Right renal pelvis (tissue), 4 donors: ENCODE results near the gene RUFY3. TPM values are rescaled to one million over a fixed set of nuclear protein-coding genes. Genes with fewer than 3 reads are reported as not detected.
"Not testable (repeated sequence)": the region's sequence is repeated elsewhere in the genome, so short reads cannot be mapped to it uniquely, and the experiment has no call there.

ENCODE experiments used
- DNase-seq, 4 donors: peaks; one replicate each; pipeline ENCODE4 v3.0.0-alpha.2; 2013; ENCODE audit warnings: low read depth in 4 of 4, low spot score in 3 of 4, missing footprints in 1 of 4
- polyA plus RNA-seq, 4 donors: library from polyadenylated mRNA; unstranded; fragments of 120-200 nt; gene quantifications; one replicate each; pipeline ENCODE4 v1.2.1, GENCODE V29; 2013; ENCODE audit not compliant: insufficient read length in 4 of 4

The RUFY3 gene
- polyA plus RNA-seq, 4 donors = 81.1 to 109 (median 99.7) TPM

DNA sequence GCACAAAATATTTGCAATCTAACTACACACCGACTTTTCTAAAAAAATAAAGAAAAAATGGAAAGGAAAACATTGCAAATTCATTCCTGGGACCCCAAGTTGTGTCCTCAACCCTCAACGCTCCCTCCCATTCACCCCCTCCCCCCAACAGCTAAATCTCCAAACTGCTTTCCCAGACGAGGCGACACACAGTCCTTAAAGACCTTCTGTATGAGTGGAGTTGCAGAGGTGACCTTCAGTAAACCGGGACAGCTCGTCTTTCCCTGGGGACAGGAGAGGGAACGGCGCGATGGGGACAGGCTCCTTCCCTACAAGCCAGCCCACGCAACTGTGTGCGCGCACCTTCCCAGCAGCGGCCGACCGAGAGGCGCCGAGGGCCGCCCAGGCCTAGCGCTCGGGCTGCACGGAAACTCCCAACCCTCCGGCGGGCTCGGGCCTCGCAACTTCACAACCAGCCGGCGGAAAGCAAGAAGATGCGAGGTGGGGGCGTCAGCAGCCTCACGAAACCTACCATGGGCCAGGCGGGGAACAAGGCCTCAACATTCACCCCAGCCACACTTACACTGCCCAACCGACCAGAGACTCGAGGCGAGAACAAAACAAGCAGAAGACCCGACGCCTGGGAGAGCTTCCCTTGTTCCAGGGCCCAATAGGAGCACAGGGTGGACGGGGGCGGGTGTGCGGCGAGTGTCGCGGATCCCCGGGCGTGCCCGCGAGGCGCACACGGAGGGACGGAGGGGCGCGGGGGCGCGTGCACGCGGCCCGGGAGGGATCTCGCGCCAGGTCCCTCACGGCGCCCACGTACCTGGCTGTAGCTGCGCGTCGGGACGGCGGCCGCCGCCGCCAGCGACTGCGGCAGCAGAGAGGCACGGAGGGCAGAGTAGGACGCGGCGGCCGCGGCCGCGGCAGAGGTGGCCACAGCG is 117.2 kb downstream of the RUFY3 start:
- DNase-seq = peak in 2 of 4 donors; percentile 41 to 68

DNA sequence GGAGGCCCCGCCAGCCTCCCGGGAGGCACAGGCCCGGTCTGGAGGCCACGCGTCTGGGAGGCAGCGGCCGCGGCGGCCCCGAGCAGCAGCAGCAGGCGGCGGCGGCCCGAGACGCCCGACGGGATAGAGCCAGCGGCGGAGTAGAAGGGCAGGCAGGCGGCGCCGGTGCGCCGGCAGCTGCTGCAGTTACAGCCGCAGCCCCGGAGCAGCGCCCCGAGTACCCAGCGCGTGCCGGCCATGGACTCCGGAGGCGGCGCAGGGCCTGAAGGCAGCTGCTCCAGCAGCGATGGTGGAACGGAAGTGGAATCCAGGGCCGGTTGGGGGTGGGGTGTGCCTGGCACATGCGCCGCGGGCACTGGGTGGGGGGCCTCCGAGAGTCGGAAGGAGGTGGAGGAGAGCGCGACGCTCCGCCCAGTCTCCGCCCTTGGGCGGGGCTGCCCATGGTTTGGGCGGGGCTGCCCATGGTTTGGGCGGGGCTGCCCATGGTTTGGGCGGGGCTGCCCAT is 117.9 kb downstream of the RUFY3 start, which contains the start of gene GRSF1:
GRSF1 (minus strand) TSS at position 302 of the 505 bp plus-strand sequence; CDS start at position 239, 63 bp downstream.
- peak; percentile 78 to 83 (median 80) for DNase-seq

GRCh38 chr4:70840137-70840536 is 118.4 kb downstream of the RUFY3 start:
- DNase-seq = not testable (repeated sequence)

DNA sequence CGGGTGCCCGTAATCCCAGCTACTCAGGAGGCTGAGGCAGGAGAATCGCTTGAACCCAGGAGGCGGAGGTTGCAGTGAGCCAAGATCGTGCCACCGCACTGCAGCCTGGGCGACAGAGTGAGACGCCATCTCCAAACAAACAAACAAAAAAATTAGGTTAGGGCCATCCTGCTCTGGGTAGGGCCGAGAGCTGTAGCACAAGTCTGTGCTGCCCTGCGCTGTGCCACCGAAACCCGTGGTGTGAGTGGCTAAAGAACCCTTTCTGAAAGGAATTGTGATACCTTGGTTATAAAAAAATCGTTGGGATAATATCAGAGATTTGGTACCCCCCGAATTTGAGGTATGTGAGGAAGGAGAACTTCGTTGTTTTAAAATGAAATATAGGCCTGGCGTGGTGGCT is 118.9 kb downstream of the RUFY3 start:
- not testable (repeated sequence) for DNase-seq

DNA sequence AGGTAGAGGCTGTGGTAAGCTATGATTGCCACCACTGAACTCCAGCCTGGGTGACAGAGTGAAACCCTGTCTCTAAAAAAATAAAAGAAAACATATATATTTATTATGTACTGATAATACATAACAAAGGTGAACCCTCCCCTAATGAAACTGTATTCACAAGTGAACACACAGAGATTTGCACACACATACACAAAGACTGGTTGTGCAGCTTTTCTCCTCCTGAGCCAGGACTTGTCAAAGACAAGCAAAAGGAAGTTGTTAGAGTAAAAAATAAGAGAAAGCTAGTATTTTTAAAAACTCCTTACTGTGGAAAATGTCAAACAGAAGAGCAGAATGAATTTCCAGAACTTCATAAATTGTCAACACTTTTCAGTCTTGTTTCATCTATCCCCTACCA is 119.4 kb downstream of the RUFY3 start:
- DNase-seq = no peak

DNA sequence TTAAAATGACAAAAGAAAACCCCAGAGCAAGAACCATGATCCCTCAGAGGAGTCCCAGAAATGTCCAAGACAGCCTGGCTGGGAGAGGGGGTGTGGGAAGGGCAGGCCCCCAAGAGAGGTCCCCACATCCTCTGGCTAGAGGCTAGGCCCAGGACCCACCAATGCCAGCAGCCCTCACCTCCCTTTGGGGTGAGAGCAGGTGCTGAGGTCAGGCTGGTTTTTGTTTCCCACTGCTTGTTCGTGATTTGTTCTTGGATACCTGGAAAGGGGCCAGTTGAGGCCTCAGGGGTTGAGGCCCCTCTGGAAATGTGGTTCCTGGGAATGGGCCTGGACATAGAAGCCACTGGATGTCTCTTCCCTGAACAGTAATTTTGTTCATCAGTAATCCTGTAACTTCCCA is 120.2 kb downstream of the RUFY3 start:
- DNase-seq = no peak

DNA sequence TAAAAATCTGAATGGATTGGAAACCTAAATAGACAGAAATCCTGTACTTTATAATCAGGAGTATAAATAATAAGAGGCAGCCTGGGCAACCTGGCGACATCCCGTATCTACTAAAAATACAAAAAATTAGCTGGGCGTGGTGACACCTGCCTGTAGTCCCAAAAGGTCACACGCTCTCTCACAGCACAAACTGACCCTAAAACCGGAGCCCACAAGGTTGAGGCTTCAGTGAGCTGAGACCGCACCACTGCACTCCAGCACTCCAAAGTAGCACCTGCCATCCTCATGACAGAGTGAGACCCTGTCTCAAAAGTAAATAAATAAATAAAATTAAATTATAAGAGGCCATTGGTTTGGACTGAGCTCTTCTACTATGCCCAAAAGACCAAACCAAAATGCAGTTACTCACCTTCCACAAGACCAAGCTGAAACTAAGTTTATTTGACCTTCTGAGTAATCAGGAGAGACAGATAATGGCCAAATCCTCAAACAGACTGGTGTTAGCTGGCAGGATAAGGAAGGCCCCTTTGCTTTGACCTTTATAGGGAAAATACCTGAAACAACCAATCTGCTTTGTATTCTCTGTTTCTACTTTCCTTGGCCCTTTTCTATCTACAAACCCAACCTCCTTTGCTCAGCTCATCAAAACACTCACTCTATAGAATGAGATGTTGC is 121.1 kb downstream of the RUFY3 start:
- no peak for DNase-seq

DNA sequence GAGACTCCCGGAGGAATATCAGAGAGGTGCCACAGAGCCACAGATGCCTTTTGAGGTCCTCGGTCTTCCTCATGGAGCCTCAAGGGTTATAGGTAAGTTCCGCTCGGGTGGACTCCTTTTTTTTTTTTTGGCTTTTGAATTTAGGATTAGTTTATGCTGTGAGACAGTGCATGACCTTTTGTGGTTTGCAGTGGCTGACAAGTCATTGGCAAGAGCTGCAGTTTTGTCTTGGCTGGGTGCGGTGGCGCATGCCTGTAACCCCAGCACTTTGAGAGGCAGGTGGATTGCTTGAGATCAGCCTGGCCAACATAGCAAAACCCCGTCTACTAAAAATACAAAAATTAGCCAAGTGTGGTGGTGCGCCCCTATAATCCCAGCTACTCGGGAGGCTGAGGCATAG is 122.4 kb downstream of the RUFY3 start:
- no peak for DNase-seq

- DNase-seq = no peak
These were observed 127.5 kb downstream of the RUFY3 start for GRCh38 chr4:70849291-70849690.

- no peak for DNase-seq
These were observed 133.7 kb downstream of the RUFY3 start for GRCh38 chr4:70855464-70855863.

Other genes with a start within 250 kb of the RUFY3 start
- gene MUC7, start 249.8 kb upstream of the RUFY3 start, polyA plus RNA-seq = under 1 TPM in 3 of 4 donors, not detected in 1; 0.07 to 0.11 (median 0.08) TPM
- not detected for gene AMTN, start 203.4 kb upstream of the RUFY3 start, polyA plus RNA-seq
- 1 to 10 TPM; 1.2 to 1.6 (median 1.5) TPM for gene AMBN, start 129.7 kb upstream of the RUFY3 start, polyA plus RNA-seq
- 1 to 10 TPM; 4.9 to 7.0 (median 5.7) TPM for gene ENAM, start 93.2 kb upstream of the RUFY3 start, polyA plus RNA-seq
- gene JCHAIN, start 55.5 kb upstream of the RUFY3 start, polyA plus RNA-seq = 1 to 10 TPM in 1 of 4 donors, under 1 TPM in 3; 0.54 to 1.1 (median 0.84) TPM
- 10 to 100 TPM; 44.1 to 50.3 (median 49.6) TPM for gene UTP3, start 33.4 kb upstream of the RUFY3 start, polyA plus RNA-seq
- 100 to 1,000 TPM; 118 to 139 (median 137) TPM for gene GRSF1, start 117.9 kb downstream of the RUFY3 start, polyA plus RNA-seq
- gene MOB1B, start 180.4 kb downstream of the RUFY3 start, polyA plus RNA-seq = 10 to 100 TPM; 40.5 to 52.9 (median 45.9) TPM